DND-41 (cell line): Measurements from ENCODE around the gene GMPPB.

Experiments
- ATAC-seq: fragments of 200-7000 bp; cut with Tn5 transposase; 3 replicates; pipeline ENCODE4 v1.9.1; 2021; ENCODE audit warnings: low read depth; ENCODE audit not compliant: insufficient read depth
- DNase-seq: peaks from one replicate; pipeline ENCODE4 v3.0.0-alpha.2; 2020
- H2AFZ ChIP-seq: 2 replicates; pipeline ENCODE4 v1.6.0; 2012; ENCODE audit warnings: low read depth, low read length
- H3K27ac ChIP-seq: 2 replicates; pipeline ENCODE4 v1.5.1; 2012; ENCODE audit warnings: low read length, inconsistent platforms
- H3K27me3 ChIP-seq: fragments of 200-600 bp; sonication (generic); 2 replicates; pipeline ENCODE4 v1.6.0; 2012; ENCODE audit warnings: low read length, mild to moderate bottlenecking, inconsistent platforms; ENCODE audit not compliant: insufficient read depth, poor library complexity
- H3K36me3 ChIP-seq: 2 replicates; pipeline ENCODE4 v1.5.1; 2012; ENCODE audit warnings: low read length, inconsistent platforms; ENCODE audit not compliant: insufficient read depth
- H3K4me1 ChIP-seq: 2 replicates; pipeline ENCODE4 v1.5.1; 2012; ENCODE audit warnings: mild to moderate bottlenecking, low read length; ENCODE audit not compliant: insufficient read depth
- H3K4me2 ChIP-seq: 2 replicates; pipeline ENCODE4 v1.6.0; 2012; ENCODE audit warnings: mild to moderate bottlenecking, moderate library complexity, low read length, inconsistent platforms; ENCODE audit not compliant: insufficient read depth
- H3K4me3 ChIP-seq, 2 experiments: fragments of 200-600 bp in 1 of 2; shearing (Covaris generic) in 1 of 2; 2 replicates each; pipeline ENCODE4 v1.5.1; 2012 to 2016; ENCODE audit warnings: inconsistent platforms in 2 of 2, low read length in 2 of 2, mild to moderate bottlenecking in 2 of 2, low read depth in 1 of 2, moderate library complexity in 1 of 2
- H3K79me2 ChIP-seq: 2 replicates; pipeline ENCODE4 v1.6.0; 2012; ENCODE audit warnings: low read length, inconsistent platforms; ENCODE audit not compliant: insufficient read depth
- H3K9ac ChIP-seq: 2 replicates; pipeline ENCODE4 v1.6.0; 2012; ENCODE audit warnings: low read depth, mild to moderate bottlenecking, inconsistent platforms, low read length, moderate library complexity
- H3K9me3 ChIP-seq: 2 replicates; pipeline ENCODE4 v1.5.1; 2012; ENCODE audit warnings: low read length, moderate library complexity, mild to moderate bottlenecking, inconsistent platforms; ENCODE audit not compliant: insufficient read depth, severe bottlenecking
- H4K20me1 ChIP-seq: 2 replicates; pipeline ENCODE4 v1.6.0; 2012; ENCODE audit warnings: low read length; ENCODE audit not compliant: insufficient read depth
- EZH2 ChIP-seq: IDR thresholded peaks from 3 replicates; pipeline ENCODE4 v1.6.1; 2012; ENCODE audit warnings: borderline replicate concordance, low read depth, mild to moderate bottlenecking, moderate library complexity, low read length, inconsistent platforms; ENCODE audit not compliant: severe bottlenecking
- TF ChIP-seq, protein P1 (sequence below): IDR thresholded peaks from 2 replicates; pipeline ENCODE4 v1.5.1; 2012; ENCODE audit warnings: borderline replicate concordance, low read length, moderate library complexity, mild to moderate bottlenecking; ENCODE audit not compliant: poor library complexity, severe bottlenecking; ENCODE audit errors: extremely low read depth

Gene GMPPB

DNA sequence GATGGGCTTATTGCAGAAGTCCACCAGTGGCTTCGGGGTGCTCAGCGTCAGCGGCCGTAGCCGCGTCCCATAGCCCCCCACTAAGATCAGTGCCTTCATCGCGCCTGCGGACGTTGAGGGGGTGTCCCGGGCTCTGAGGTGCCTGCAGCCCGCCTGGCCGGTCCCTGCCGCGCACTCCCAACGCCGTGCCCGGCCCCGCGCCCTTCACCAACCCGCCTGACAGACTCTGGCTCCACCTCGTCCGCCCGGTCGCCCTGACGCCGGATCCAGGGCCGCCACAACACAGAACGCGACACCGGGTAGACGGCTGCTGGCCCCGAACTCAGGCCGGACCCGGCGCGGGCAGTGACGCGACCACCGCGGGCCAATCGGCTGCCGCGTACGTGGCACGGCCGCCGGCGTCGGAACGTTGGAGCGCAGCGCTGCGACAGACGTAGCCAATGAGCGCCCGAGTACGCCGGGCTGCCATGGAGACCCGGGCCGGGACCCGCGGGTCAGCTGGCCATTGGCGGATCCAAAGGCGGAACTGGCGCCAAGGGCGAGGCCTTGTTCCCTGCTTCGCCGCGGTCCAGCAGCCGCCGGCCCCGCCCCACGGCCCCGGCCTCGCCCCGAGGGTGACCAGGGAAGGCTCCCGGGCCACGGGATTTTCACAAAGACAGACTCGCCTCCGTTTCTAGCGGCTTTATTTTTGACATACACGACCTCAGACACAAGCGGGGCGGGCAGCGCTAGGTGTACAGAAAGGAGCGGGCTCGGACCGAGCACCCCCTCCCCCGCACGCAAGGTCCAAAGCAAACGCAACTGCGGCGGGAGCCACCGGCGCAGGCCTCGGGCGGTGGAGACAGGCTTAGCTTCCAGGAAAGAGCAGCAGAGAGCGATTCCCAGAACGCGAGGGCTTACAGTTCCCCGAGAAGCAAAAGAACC lies at the start of gene GMPPB:
Gene GMPPB (minus strand): TSS at position 324 of the 924 bp plus-strand sequence. CDS start 225 bp downstream, at position 99.
- ATAC-seq = peak; percentile 83
- Histone ChIP-seq H3K9ac (peak within 1 kb of the TSS; percentile 96), H3K4me2 (peak within 1 kb of the TSS; percentile 98), H2AFZ (peak within 1 kb of the TSS; percentile 82), H3K27me3 (no peaks in the 10 kb centered on the region), H3K4me1 (peaks cover 52% of the 10 kb centered on the region), H3K79me2 (peaks cover 32% of the 10 kb centered on the region), H3K27ac (peak within 1 kb of the TSS; percentile 88), H3K4me3 (peak within 1 kb of the TSS; percentile 91 to 94), H4K20me1 (peaks cover 33% of the 10 kb centered on the region), H3K9me3 (no peaks in the 10 kb centered on the region), H3K36me3 (peaks cover 54% of the 10 kb centered on the region)
- peak; percentile 93 for DNase-seq
- TF ChIP-seq, protein P1, sequence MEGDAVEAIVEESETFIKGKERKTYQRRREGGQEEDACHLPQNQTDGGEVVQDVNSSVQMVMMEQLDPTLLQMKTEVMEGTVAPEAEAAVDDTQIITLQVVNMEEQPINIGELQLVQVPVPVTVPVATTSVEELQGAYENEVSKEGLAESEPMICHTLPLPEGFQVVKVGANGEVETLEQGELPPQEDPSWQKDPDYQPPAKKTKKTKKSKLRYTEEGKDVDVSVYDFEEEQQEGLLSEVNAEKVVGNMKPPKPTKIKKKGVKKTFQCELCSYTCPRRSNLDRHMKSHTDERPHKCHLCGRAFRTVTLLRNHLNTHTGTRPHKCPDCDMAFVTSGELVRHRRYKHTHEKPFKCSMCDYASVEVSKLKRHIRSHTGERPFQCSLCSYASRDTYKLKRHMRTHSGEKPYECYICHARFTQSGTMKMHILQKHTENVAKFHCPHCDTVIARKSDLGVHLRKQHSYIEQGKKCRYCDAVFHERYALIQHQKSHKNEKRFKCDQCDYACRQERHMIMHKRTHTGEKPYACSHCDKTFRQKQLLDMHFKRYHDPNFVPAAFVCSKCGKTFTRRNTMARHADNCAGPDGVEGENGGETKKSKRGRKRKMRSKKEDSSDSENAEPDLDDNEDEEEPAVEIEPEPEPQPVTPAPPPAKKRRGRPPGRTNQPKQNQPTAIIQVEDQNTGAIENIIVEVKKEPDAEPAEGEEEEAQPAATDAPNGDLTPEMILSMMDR = no peak
- TF ChIP-seq EZH2 = no peak

DNA sequence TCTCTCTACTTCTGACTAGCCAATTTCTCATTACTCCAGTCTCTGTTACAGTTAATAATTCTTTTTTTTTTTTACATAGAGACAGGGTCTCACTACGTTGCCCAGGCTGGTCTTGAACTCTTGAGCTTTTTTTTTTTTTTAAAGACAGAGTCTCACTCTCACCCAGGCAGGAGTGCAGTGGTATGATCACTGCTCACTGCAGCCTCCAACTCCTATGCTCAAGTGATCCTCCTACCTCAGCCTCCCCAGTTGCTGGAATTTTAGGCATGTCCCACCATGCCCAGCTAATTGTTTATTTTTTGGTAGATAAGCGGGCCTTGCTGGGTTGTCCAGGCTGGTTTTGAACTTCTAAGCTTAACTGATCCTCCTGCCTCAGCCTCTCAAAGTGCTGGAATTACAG lies 49.0 kb upstream of the GMPPB start:
- Histone ChIP-seq H2AFZ (no peak overlapping the region), H3K9me3 (no peaks in the 10 kb centered on the region), H4K20me1 (peaks cover 50% of the 10 kb centered on the region), H3K4me2 (no peak overlapping the region), H3K27me3 (no peaks in the 10 kb centered on the region), H3K4me1 (no peaks in the 10 kb centered on the region), H3K4me3 (no peak overlapping the region), H3K79me2 (peaks cover 95% of the 10 kb centered on the region), H3K36me3 (peaks cover 35% of the 10 kb centered on the region), H3K27ac (no peak overlapping the region), H3K9ac (no peak overlapping the region)
- TF ChIP-seq, protein P1 = no peak
- TF ChIP-seq EZH2 = no peak
- ATAC-seq = no peak
- DNase-seq = no peak

DNA sequence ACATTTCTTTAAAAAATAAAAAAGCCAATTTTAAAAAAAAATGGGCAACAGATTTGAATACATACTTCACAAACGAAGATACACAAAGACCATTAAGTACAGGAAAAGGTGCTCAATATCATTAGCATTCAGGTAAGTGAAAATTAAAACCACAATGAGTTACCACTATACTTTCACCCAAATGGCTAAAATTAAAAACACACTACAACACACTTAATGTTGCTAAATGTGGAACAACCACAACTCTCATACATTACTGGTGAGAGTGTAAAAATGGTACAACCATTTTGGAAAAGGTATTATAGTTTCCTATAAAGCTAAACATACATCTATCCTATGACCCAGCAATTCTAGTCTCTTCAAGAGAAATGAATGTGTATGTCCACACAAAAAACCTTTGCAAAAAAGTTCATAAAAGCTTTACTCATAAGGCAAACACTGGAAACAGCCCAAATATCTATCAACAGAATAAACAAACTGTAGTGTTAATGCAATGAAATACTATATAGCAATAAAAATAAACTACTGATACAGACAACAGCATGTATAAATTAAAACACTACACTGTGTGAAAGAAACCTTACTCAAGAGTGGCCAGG lies 47.7 kb upstream of the GMPPB start:
- peaks cover 96% of the 10 kb centered on the region for H3K79me2 ChIP-seq
- peak; percentile 1 for DNase-seq
- H2AFZ ChIP-seq = no peak overlapping the region
- no peaks in the 10 kb centered on the region for H3K9me3 ChIP-seq
- no peak overlapping the region for H3K27ac ChIP-seq
- H3K4me1 ChIP-seq = no peaks in the 10 kb centered on the region
- H3K9ac ChIP-seq = no peak overlapping the region
- peaks cover 43% of the 10 kb centered on the region for H4K20me1 ChIP-seq
- no peak for ATAC-seq
- no peaks in the 10 kb centered on the region for H3K27me3 ChIP-seq
- H3K4me2 ChIP-seq = no peak overlapping the region
- peaks cover 25% of the 10 kb centered on the region for H3K36me3 ChIP-seq
- no peak overlapping the region for H3K4me3 ChIP-seq
- TF ChIP-seq, protein P1 = no peak
- no peak for TF ChIP-seq EZH2
